Measurements from ENCODE around the gene ARHGAP28. TPM values are rescaled to one million over a fixed set of nuclear protein-coding genes. Genes with fewer than 3 reads are reported as not detected.

Gene ARHGAP28
- total RNA-seq, 2 donors from 2014 or later, result 0.41 to 1.8 TPM

DNA sequence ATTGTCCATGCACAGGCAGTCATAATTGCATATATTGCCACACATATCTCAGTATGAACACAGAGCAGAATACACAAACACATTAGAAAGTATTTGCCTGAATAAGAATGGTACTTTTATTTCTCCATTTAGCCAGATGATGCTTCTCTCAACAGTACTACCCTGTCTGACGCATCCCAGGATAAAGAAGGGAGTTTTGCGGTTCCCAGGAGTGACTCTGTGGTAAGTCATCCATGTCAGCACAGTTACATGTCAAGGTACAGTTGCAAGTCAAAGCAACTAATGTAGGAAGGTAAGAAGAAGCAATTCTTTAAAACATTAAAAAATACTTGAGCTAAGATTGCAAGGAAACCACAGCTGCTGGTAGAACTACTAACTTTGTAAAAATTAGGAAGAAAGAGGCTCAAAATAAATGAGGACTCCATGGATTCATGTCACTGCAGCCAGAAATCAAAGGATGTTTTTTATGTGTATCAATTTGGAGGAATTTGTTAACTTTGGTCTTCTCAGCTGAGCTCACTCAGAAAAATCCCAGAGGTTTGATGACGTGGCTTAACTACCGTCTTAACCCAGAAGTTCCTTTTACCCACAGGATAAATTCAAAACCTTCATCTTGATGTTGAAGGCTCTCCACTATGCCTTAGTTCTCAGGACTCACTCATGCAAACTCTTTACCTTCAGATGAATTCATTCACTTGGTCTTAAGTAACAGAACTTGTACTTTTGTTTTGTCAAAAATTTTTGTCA is 130.3 kb downstream of the ARHGAP28 start:
- Histone ChIP-seq H3K4me3 (no peak overlapping the region), H3K27me3 (replicated peaks; ENCODE audit: insufficient read depth) (no peaks in the 10 kb centered on the region), H3K9me3 (no peaks in the 10 kb centered on the region), H3K4me1 (ENCODE audit: control insufficient read depth in 1 of 2, low read depth in 2 of 2) (no peaks in the 10 kb centered on the region), H3K27ac (no peak overlapping the region), H3K36me3 (no peaks in the 10 kb centered on the region)
- no peak for ATAC-seq (ENCODE audit: insufficient number of reproducible peaks, low FRiP score, low read depth)
- TF ChIP-seq, protein P1, sequence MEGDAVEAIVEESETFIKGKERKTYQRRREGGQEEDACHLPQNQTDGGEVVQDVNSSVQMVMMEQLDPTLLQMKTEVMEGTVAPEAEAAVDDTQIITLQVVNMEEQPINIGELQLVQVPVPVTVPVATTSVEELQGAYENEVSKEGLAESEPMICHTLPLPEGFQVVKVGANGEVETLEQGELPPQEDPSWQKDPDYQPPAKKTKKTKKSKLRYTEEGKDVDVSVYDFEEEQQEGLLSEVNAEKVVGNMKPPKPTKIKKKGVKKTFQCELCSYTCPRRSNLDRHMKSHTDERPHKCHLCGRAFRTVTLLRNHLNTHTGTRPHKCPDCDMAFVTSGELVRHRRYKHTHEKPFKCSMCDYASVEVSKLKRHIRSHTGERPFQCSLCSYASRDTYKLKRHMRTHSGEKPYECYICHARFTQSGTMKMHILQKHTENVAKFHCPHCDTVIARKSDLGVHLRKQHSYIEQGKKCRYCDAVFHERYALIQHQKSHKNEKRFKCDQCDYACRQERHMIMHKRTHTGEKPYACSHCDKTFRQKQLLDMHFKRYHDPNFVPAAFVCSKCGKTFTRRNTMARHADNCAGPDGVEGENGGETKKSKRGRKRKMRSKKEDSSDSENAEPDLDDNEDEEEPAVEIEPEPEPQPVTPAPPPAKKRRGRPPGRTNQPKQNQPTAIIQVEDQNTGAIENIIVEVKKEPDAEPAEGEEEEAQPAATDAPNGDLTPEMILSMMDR (IDR thresholded peaks at IDR 0.05), result no peak
- no peak for DNase-seq (ENCODE audit: low spot score)

DNA sequence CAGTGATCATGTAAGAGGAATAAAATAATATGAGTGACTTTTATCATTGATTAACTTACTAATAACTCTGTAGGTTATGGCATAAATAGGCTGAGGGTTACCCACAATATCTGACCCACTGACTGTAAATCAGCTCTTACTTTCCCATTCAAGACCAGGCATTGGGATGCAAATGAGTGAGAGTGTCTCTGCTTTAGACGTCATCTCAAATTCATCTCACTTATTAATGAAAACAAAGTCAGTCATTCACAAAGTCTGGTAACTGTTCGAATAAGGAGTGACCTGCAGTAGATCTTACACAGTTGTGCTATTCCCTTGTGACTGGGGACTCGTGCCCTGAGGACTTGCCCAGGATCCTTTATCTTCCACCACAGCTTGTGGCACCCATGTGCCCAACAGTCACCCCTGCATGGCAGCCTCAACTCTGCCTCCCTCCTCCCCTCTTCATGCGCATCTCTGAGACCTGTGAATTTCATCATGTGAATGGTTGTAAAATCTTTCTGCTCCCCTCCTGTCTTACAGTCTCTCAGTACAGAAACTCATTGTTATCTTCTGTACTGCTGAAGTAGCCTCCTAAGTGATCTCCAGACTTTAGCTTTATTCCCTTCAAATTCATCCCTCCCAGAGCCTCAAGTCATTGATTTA is 131.4 kb downstream of the ARHGAP28 start:
- Histone ChIP-seq H3K27ac (no peak overlapping the region), H3K4me1 (ENCODE audit: control insufficient read depth in 1 of 2, low read depth in 2 of 2) (no peaks in the 10 kb centered on the region), H3K27me3 (replicated peaks; ENCODE audit: insufficient read depth) (no peaks in the 10 kb centered on the region), H3K4me3 (no peak overlapping the region), H3K36me3 (no peaks in the 10 kb centered on the region), H3K9me3 (no peaks in the 10 kb centered on the region)
- no peak for ATAC-seq (ENCODE audit: insufficient number of reproducible peaks, low FRiP score, low read depth)
- TF ChIP-seq, protein P1 (IDR thresholded peaks at IDR 0.05), result no peak
- DNase-seq (ENCODE audit: low spot score), result no peak

DNA sequence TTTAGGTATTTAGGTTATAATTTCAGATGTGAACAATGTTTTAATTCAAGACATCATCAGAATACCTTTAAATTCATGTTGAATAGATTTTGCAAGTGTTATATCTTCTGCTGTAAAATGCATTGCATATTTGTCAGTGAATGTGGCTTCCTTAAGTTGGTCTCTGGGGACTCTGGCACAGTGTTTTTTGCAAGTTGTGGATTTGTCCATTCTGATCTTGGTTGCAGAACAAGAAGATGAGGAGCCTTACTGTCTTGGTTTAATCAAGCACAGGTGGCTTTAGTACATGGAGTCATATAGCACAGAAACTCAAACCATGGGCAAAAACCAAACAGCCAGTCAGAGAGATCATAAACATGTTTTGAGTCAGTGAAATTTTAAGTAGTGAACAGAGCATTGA is 135.7 kb downstream of the ARHGAP28 start:
- TF ChIP-seq, protein P1 (IDR thresholded peaks at IDR 0.05), result no peak
- Histone ChIP-seq H3K4me1 (ENCODE audit: control insufficient read depth in 1 of 2, low read depth in 2 of 2) (no peaks in the 10 kb centered on the region), H3K36me3 (no peaks in the 10 kb centered on the region), H3K27ac (no peak overlapping the region), H3K27me3 (replicated peaks; ENCODE audit: insufficient read depth) (no peaks in the 10 kb centered on the region), H3K9me3 (no peaks in the 10 kb centered on the region), H3K4me3 (no peak overlapping the region)
- DNase-seq (ENCODE audit: low spot score) (no peak), ATAC-seq (ENCODE audit: insufficient number of reproducible peaks, low FRiP score, low read depth) (no peak)

DNA sequence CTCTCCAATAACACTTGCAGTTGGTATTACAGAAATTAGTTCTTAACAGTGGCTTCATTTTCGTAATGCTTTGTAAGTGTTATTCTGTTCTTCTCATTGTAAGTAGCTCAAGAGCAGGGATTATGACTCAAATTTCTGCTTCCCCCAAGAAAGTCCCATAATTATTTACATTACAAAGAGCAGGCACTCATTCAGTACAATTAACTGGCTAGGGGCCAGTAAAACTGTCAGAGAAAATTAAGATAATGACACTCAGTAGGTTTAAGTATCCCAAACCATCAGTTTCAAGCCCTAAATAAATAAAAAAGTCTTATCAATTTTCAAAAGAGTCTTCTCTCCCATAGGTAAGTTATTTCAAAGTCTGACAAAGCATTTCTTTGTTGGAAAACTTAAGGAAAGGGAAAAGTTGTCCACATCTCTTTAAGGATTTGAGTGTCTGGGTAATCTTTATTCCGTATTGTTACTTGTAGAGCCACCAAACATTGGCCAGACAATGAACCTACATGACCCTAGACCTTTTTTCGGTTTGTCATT is 137.1 kb downstream of the ARHGAP28 start:
- Histone ChIP-seq H3K27ac (no peak overlapping the region), H3K27me3 (replicated peaks; ENCODE audit: insufficient read depth) (no peaks in the 10 kb centered on the region), H3K4me1 (ENCODE audit: control insufficient read depth in 1 of 2, low read depth in 2 of 2) (no peaks in the 10 kb centered on the region), H3K9me3 (no peaks in the 10 kb centered on the region), H3K4me3 (no peak overlapping the region), H3K36me3 (no peaks in the 10 kb centered on the region)
- TF ChIP-seq, protein P1 (IDR thresholded peaks at IDR 0.05), result no peak
- DNase-seq (ENCODE audit: low spot score) (no peak), ATAC-seq (ENCODE audit: insufficient number of reproducible peaks, low FRiP score, low read depth) (no peak)

DNA sequence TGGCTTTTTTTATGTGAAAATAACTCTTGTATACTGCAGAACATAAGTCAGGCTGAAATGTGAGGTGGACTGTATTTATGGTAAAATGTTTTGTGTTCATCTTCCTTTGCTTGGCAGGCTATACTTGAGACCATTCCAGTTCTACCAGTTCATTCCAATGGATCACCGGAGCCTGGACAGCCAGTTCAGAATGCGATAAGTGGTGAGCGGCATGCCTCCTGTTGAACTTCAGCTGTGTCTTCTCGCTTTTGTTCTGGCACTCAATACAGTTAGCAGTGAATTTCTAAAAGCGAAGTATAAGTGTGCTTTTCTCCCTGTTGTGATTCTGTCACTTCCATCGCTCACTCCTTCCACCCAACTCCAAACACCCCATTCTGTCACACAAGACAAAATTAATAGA is 138.5 kb downstream of the ARHGAP28 start:
- H3K4me1 ChIP-seq (ENCODE audit: control insufficient read depth in 1 of 2, low read depth in 2 of 2), result no peaks in the 10 kb centered on the region
- no peaks in the 10 kb centered on the region for H3K36me3 ChIP-seq
- H3K27ac ChIP-seq, result no peak overlapping the region
- no peaks in the 10 kb centered on the region for H3K9me3 ChIP-seq
- TF ChIP-seq, protein P1 (IDR thresholded peaks at IDR 0.05), result no peak
- no peak for DNase-seq (ENCODE audit: low spot score)
- no peak for ATAC-seq (ENCODE audit: insufficient number of reproducible peaks, low FRiP score, low read depth)
- no peak overlapping the region for H3K4me3 ChIP-seq
- H3K27me3 ChIP-seq (replicated peaks; ENCODE audit: insufficient read depth), result no peaks in the 10 kb centered on the region
